Memory B cell (primary cell): ENCODE data around the gene REEP6.
"Not testable (repeated sequence)": the region's sequence is repeated elsewhere in the genome, so short reads cannot be mapped to it uniquely, and the experiment has no call there.

Experiments used
- ATAC-seq: fragments of 150-1000 bp; cut with Tn5 transposase; 2 replicates; pipeline ENCODE4 v1.10.0; 2021; ENCODE audit warnings: low read depth, mild to moderate bottlenecking, moderate library complexity
- DNase-seq, 2 donors: peaks; one replicate each; pipeline ENCODE4 v3.0.0; 2022; ENCODE audit warnings: low spot score in 2 of 2
- H3K27ac Mint-ChIP-seq: one replicate; pipeline ENCODE4 v1.8.0; 2022; ENCODE audit warnings: mild to moderate bottlenecking, moderate library complexity, mixed read lengths
- H3K27me3 Mint-ChIP-seq: one replicate; pipeline ENCODE4 v1.8.0; 2022; ENCODE audit warnings: mixed read lengths
- H3K36me3 Mint-ChIP-seq: one replicate; pipeline ENCODE4 v1.8.0; 2022; ENCODE audit warnings: mild to moderate bottlenecking, mixed read lengths
- H3K4me1 Mint-ChIP-seq: one replicate; pipeline ENCODE4 v1.8.0; 2022; ENCODE audit warnings: mixed read lengths
- H3K4me3 Mint-ChIP-seq: one replicate; pipeline ENCODE4 v1.8.0; 2022; ENCODE audit warnings: mild to moderate bottlenecking, moderate library complexity, mixed read lengths
- H3K9me3 Mint-ChIP-seq: one replicate; pipeline ENCODE4 v1.8.0; 2022; ENCODE audit warnings: mixed read lengths

The REEP6 gene

GRCh38 chr19:1523412-1524286 is 32.7 kb downstream of the REEP6 start, which contains the start of gene PLK5:
Gene PLK5 (plus strand): TSS chr19:1524077. CDS start chr19:1526997, 2,920 bp downstream.
- Mint-ChIP-seq H3K27me3 (peaks cover 36% of the 10 kb centered on the region), H3K4me1 (peaks cover 5% of the 10 kb centered on the region), H3K36me3 (no peaks in the 10 kb centered on the region), H3K9me3 (no peaks in the 10 kb centered on the region), H3K4me3 (no peak within 1 kb of the TSS), H3K27ac (no peak within 1 kb of the TSS)
- ATAC-seq (no peak), DNase-seq (no peak)

DNA sequence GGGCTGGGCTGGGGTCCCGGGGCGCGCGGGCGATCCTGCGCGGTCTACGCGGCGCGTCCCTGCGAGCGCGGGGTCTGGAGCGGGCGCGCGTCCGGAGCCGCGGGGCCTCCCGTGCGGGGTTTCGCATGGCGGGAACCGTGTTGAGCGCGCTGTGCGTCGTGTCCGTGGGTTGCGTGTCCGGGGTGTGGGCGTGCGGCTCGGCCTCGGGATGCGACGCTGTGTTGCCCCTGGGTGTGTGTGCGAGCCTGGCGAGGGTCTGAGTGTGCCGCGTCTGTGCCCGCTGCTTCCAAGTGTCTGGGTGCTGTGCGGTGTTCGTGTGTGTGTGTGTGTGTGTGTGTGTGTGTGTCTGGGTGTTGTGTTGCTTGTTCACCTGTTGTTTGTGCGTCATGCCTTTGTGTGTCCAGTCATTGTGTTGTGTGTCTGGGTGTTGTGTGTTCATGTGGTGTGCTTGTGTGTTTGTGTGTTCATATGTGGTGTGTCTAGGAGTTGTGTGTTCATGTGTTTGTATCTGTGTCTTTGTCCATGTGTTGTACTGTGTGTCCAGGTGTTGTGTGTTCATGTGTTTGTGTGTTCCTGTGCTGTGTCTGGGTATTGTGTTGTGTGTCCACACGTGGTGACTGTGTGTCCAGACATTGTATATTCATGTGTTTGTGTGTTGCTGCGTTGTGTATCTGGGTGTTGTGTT is 33.4 kb downstream of the REEP6 start:
- Mint-ChIP-seq H3K4me1 (peaks cover 5% of the 10 kb centered on the region), H3K4me3 (no peak overlapping the region)

DNA sequence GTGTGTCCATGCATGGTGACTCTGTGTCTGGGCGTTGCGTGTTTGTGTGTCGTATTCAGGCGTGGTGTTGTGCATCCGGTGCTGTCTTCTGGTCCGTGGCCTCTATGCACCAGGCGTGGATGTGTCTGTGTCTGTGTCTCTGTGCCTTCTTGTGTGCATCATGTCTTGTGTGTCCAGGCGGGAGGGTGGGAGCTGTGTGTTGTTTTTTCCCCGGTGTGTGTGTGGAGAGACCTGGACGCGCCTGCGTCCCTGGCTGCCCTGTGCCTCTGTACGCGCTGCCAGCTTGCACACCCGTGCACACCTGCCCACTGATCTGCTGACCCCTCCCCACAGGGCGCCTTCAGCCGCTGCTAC is 34.0 kb downstream of the REEP6 start:
- Mint-ChIP-seq H3K27me3 (peaks cover 37% of the 10 kb centered on the region), H3K4me3 (no peak overlapping the region), H3K27ac (no peak overlapping the region), H3K36me3 (no peaks in the 10 kb centered on the region), H3K4me1 (peaks cover 5% of the 10 kb centered on the region), H3K9me3 (no peaks in the 10 kb centered on the region)
- ATAC-seq (no peak), DNase-seq (no peak)

More for the DNA sequence above, 33.4 kb downstream of the REEP6 start:
- ATAC-seq: no peak
- Mint-ChIP-seq H3K36me3 (no peaks in the 10 kb centered on the region), H3K27me3 (peaks cover 34% of the 10 kb centered on the region), H3K27ac (no peak overlapping the region), H3K9me3 (no peaks in the 10 kb centered on the region)
- DNase-seq: no peak

GRCh38 chr19:1525343-1525742 is 34.4 kb downstream of the REEP6 start:
- ATAC-seq: no peak
- no peak overlapping the region for H3K27ac Mint-ChIP-seq
- H3K9me3 Mint-ChIP-seq: no peaks in the 10 kb centered on the region
- peaks cover 5% of the 10 kb centered on the region for H3K4me1 Mint-ChIP-seq
- DNase-seq: no peak
- H3K4me3 Mint-ChIP-seq: no peak overlapping the region
- peaks cover 40% of the 10 kb centered on the region for H3K27me3 Mint-ChIP-seq
- no peaks in the 10 kb centered on the region for H3K36me3 Mint-ChIP-seq

DNA sequence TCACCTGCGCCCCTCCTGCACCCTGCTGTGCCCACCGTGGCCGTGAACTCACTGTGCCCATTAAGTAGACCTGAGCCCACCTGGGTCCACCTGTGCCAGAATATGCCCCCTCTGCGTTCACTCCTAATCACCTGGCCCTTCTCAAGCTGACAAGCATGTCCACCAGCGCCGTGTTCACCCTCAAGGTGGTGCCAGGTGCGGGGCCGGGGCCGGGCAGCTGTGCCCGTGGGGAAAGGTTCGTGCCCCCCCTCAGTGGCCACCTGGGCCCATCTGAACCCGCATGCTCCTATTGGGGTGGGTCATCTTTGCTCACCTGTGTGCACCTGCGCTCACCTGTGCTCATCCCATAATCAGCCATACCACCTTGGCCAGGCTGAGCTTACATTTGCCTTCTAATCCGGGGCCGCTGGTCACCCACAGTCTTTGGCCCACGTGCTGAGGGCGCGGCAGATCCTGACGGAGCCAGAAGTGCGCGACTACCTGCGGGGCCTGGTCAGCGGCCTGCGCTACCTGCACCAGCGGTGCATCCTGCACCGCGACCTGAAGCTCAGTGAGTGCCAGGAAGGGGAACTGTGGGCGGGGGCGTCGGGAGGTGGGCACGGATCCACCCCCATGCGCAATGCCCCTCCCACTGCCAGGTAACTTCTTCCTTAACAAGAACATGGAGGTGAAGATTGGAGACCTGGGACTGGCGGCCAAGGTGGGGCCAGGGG is 35.2 kb downstream of the REEP6 start:
- H3K9me3 Mint-ChIP-seq: no peaks in the 10 kb centered on the region
- H3K27me3 Mint-ChIP-seq: peaks cover 40% of the 10 kb centered on the region
- H3K27ac Mint-ChIP-seq: no peak overlapping the region
- H3K4me3 Mint-ChIP-seq: no peak overlapping the region
- ATAC-seq (no peak), DNase-seq (no peak)
- H3K36me3 Mint-ChIP-seq: no peaks in the 10 kb centered on the region
- peaks cover 5% of the 10 kb centered on the region for H3K4me1 Mint-ChIP-seq

- H3K36me3 Mint-ChIP-seq: no peaks in the 10 kb centered on the region
- H3K27me3 Mint-ChIP-seq: peaks cover 40% of the 10 kb centered on the region
- H3K27ac Mint-ChIP-seq: no peak overlapping the region
- DNase-seq (no peak), ATAC-seq (no peak)
- no peak overlapping the region for H3K4me3 Mint-ChIP-seq
- peaks cover 5% of the 10 kb centered on the region for H3K4me1 Mint-ChIP-seq
- no peaks in the 10 kb centered on the region for H3K9me3 Mint-ChIP-seq
Measured at GRCh38 chr19:1526979-1527649, 36.1 kb downstream of the REEP6 start.

GRCh38 chr19:1527650-1528309 is 36.8 kb downstream of the REEP6 start:
- H3K4me1 Mint-ChIP-seq: peaks cover 5% of the 10 kb centered on the region
- DNase-seq (no peak), ATAC-seq (no peak)
- H3K27ac Mint-ChIP-seq: no peak overlapping the region
- H3K9me3 Mint-ChIP-seq: no peaks in the 10 kb centered on the region
- H3K36me3 Mint-ChIP-seq: no peaks in the 10 kb centered on the region
- no peak overlapping the region for H3K4me3 Mint-ChIP-seq
- H3K27me3 Mint-ChIP-seq: peaks cover 40% of the 10 kb centered on the region

DNA sequence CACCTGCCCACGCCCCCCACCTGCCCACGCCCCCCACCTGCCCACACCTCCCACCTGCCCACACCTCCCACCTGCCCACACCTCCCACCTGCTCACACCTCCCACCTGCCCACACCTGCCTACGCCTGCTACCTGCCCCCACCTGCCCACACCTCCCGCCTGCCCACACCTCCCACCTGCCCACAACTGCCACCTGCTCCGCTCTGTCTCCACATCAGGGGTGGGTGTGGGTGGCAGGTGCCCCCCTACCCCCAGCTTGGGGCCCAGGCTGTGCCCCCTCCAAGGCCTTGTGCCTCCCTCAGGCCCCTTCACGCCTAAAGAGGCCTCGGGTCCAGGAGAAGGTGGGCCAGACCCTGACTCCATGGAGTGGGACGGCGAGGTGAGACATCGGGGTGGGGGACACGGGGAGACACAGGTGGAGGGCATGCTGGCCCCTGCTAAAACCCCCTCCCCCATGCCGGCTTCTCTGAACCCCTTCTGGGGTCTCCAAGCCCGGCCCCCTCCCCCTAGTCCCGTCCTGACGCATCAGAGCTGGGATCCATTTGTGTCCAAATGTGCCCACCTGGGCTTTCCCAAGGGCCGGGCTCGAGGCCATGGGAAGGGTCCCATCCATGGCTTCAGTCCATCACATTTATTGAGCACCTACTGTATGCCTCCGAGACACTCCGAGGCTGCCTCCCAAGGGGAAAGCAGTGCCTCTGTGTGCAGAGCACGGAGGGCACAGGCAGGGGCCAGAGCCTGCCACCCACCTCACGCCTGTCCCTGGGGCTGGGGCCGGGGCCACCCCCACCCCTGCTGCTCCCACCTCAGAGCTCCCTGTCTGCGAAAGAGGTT is 37.8 kb downstream of the REEP6 start:
- peaks cover 5% of the 10 kb centered on the region for H3K4me1 Mint-ChIP-seq
- H3K36me3 Mint-ChIP-seq: no peaks in the 10 kb centered on the region
- peaks cover 40% of the 10 kb centered on the region for H3K27me3 Mint-ChIP-seq
- no peak for DNase-seq
- no peak overlapping the region for H3K4me3 Mint-ChIP-seq
- H3K9me3 Mint-ChIP-seq: no peaks in the 10 kb centered on the region
- ATAC-seq: no peak
- no peak overlapping the region for H3K27ac Mint-ChIP-seq

DNA sequence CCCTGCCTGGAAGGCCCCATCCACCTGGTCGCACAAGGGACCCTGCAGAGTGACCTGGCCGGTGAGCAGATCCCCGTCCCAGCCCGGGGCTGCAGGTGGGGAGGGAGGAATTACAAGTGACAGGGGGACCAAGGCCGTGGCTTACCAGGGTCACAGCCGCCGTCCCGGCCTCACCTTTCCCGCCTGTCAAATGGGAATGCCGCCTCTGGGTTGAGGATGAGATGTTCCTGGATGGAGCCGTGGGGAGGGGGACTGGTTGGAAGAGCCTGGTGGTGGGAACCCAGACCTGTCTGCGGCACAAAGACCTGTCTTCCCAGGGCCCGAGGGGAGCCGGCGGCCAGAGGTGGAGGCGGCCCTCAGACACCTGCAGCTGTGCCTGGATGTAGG is 38.4 kb downstream of the REEP6 start:
- ATAC-seq (no peak), DNase-seq (no peak)
- Mint-ChIP-seq H3K27ac (no peak overlapping the region), H3K9me3 (no peaks in the 10 kb centered on the region), H3K4me1 (peaks cover 5% of the 10 kb centered on the region), H3K4me3 (no peak overlapping the region), H3K36me3 (no peaks in the 10 kb centered on the region), H3K27me3 (peaks cover 38% of the 10 kb centered on the region)

- H3K27me3 Mint-ChIP-seq: peaks cover 30% of the 10 kb centered on the region
- not testable (repeated sequence) for H3K36me3 Mint-ChIP-seq, H3K27ac Mint-ChIP-seq, H3K4me3 Mint-ChIP-seq, ATAC-seq, DNase-seq, H3K9me3 Mint-ChIP-seq, H3K4me1 Mint-ChIP-seq
Measured at GRCh38 chr19:1530856-1531255, 39.9 kb downstream of the REEP6 start.

GRCh38 chr19:1531587-1531986 is 40.6 kb downstream of the REEP6 start:
- H3K36me3 Mint-ChIP-seq: no peaks in the 10 kb centered on the region
- H3K9me3 Mint-ChIP-seq: no peaks in the 10 kb centered on the region
- H3K27me3 Mint-ChIP-seq: peaks cover 23% of the 10 kb centered on the region
- DNase-seq: no peak
- no peak for ATAC-seq
- H3K27ac Mint-ChIP-seq: no peak overlapping the region
- H3K4me1 Mint-ChIP-seq: no peaks in the 10 kb centered on the region
- no peak overlapping the region for H3K4me3 Mint-ChIP-seq

GRCh38 chr19:1532003-1532402 is 41.0 kb downstream of the REEP6 start:
- DNase-seq (no peak), ATAC-seq (no peak)
- Mint-ChIP-seq H3K27me3 (peaks cover 20% of the 10 kb centered on the region), H3K9me3 (no peaks in the 10 kb centered on the region), H3K36me3 (no peaks in the 10 kb centered on the region), H3K27ac (no peak overlapping the region), H3K4me1 (no peaks in the 10 kb centered on the region), H3K4me3 (no peak overlapping the region)
